HEK293T (cell line): ENCODE measurements around the gene UNC79.

Experiments
- CTCF ChIA-PET: fragments of 350-600 bp; formaldehyde crosslinking; extraction: SDS; loops from one replicate; lab custom pipeline; 2021; ENCODE audit warnings: antibody characterized with exemption, inconsistent platforms; lab: Yijun Ruan, JAX
- POLR2A ChIA-PET: fragments of 350-600 bp; formaldehyde crosslinking; extraction: SDS; loops from one replicate; lab custom pipeline; 2020; ENCODE audit warnings: antibody characterized with exemption, inconsistent platforms; lab: Yijun Ruan, JAX
- DNase-seq: peaks from one replicate; pipeline ENCODE4 v3.0.0; 2012; ENCODE audit warnings: mixed read lengths; ENCODE audit errors: extremely low spot score
- ARNT ChIP-seq: fragments of 450-650 bp; IDR thresholded peaks from 2 replicates; pipeline ENCODE4 v1.6.1; 2017; ENCODE audit warnings: mild to moderate bottlenecking
- BHLHE40 ChIP-seq: fragments of 450-650 bp; IDR thresholded peaks from 2 replicates; pipeline ENCODE4 v1.6.1; 2016; ENCODE audit warnings: mild to moderate bottlenecking, moderate library complexity, borderline replicate concordance
- CTBP1 ChIP-seq: fragments of 450-650 bp; IDR thresholded peaks from 2 replicates; pipeline ENCODE4 v1.6.1; 2016; ENCODE audit warnings: borderline replicate concordance
- ELF4 ChIP-seq: fragments of 450-650 bp; IDR thresholded peaks from 2 replicates; pipeline ENCODE4 v1.6.1; 2017; ENCODE audit warnings: antibody characterized with exemption
- FOXA1 ChIP-seq: fragments of 450-650 bp; IDR thresholded peaks from 2 replicates; pipeline ENCODE4 v1.6.1; 2016; ENCODE audit warnings: mild to moderate bottlenecking
- FOXK2 ChIP-seq: fragments of 450-650 bp; IDR thresholded peaks from 2 replicates; pipeline ENCODE4 v1.6.1; 2016; ENCODE audit warnings: mild to moderate bottlenecking
- FOXM1 ChIP-seq: fragments of 450-650 bp; IDR thresholded peaks from 2 replicates; pipeline ENCODE4 v1.6.1; 2017; ENCODE audit warnings: mild to moderate bottlenecking, borderline replicate concordance
- HDGF ChIP-seq: fragments of 450-650 bp; IDR thresholded peaks from 2 replicates; pipeline ENCODE4 v1.6.1; 2017; ENCODE audit warnings: antibody characterized with exemption, borderline replicate concordance
- L3MBTL2 ChIP-seq: fragments of 450-650 bp; conservative IDR thresholded peaks from 2 replicates; pipeline ENCODE4 v1.6.1; 2016; ENCODE audit warnings: mild to moderate bottlenecking
- LEF1 ChIP-seq: fragments of 450-650 bp; IDR thresholded peaks from 2 replicates; pipeline ENCODE4 v1.6.1; 2017; ENCODE audit warnings: mild to moderate bottlenecking, borderline replicate concordance
- NFRKB ChIP-seq: fragments of 450-650 bp; IDR thresholded peaks from 2 replicates; pipeline ENCODE4 v1.6.1; 2016; ENCODE audit warnings: mild to moderate bottlenecking, moderate library complexity
- PKNOX1 ChIP-seq: fragments of 450-650 bp; IDR thresholded peaks from 2 replicates; pipeline ENCODE4 v1.6.1; 2016
- SP1 ChIP-seq: fragments of 450-650 bp; IDR thresholded peaks from 2 replicates; pipeline ENCODE4 v1.6.1; 2017
- SUZ12 ChIP-seq: fragments of 450-650 bp; IDR thresholded peaks from 2 replicates; pipeline ENCODE4 v1.6.1; 2016; ENCODE audit warnings: mild to moderate bottlenecking
- TARDBP ChIP-seq: fragments of 450-650 bp; IDR thresholded peaks from 2 replicates; pipeline ENCODE4 v1.6.1; 2016
- ZNF384 ChIP-seq: fragments of 450-650 bp; IDR thresholded peaks from 2 replicates; pipeline ENCODE4 v1.6.1; 2016

The UNC79 gene

GRCh38 chr14:93714605-93715004 is 283.9 kb downstream of the UNC79 start:
- POLR2A ChIA-PET, result no interaction called here
- CTCF ChIA-PET, result interaction anchor here (0.6 kb wide), 1 partner anchor 103 kb away, joined by 5 read pairs; no protein-coding TSS in a partner anchor
- no peak for TF ChIP-seq ARNT
- no peak for TF ChIP-seq ZNF384
- no peak for TF ChIP-seq NFRKB
- TF ChIP-seq HDGF, result no peak
- TF ChIP-seq L3MBTL2, result no peak
- TF ChIP-seq SUZ12, result no peak
- no peak for TF ChIP-seq FOXM1
- no peak for TF ChIP-seq TARDBP
- no peak for TF ChIP-seq FOXA1
- no peak for TF ChIP-seq ELF4
- no peak for TF ChIP-seq SP1
- no peak for TF ChIP-seq CTBP1
- no peak for TF ChIP-seq LEF1
- no peak for TF ChIP-seq PKNOX1
- no peak for TF ChIP-seq BHLHE40
- no peak for TF ChIP-seq FOXK2
- no peak for DNase-seq

DNA sequence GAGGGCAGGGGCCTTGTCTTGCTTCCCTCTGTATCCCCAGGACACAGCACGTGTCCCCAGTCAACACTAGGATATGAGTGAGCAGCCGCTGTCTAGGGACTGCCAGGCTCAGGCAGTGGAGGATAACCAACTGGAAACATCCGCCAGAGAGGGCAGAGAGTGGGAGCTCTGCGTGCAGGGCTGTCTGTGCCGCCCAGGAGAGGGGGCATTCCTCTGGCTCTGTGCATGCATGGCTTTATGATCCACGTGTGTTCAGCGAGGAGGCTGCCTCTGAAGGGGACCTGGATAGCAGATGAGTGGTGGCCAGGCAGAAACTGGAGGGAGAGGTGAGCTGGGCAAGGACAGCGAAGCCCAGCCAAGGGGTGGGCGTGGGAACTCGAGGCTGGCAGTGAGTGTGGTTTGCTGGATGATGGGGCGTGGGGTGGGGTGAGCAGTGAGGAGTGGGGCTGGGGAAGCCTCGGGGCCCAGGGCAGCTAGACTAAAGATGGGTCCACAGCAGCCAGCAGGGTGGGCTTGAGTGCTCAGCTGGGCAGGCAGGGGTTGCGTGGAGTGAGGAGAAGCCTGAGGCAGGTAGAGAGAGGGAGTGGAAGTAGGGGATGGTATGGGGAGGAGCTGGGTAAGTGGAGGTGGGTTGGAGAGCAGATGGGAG is 284.7 kb downstream of the UNC79 start:
- TF ChIP-seq ELF4 (no peak), FOXA1 (no peak), SUZ12 (no peak), PKNOX1 (no peak), NFRKB (no peak), TARDBP (no peak), HDGF (no peak), BHLHE40 (no peak), FOXM1 (no peak)
- CTCF ChIA-PET, result no interaction called here
- POLR2A ChIA-PET, result no interaction called here
- DNase-seq, result no peak

DNA sequence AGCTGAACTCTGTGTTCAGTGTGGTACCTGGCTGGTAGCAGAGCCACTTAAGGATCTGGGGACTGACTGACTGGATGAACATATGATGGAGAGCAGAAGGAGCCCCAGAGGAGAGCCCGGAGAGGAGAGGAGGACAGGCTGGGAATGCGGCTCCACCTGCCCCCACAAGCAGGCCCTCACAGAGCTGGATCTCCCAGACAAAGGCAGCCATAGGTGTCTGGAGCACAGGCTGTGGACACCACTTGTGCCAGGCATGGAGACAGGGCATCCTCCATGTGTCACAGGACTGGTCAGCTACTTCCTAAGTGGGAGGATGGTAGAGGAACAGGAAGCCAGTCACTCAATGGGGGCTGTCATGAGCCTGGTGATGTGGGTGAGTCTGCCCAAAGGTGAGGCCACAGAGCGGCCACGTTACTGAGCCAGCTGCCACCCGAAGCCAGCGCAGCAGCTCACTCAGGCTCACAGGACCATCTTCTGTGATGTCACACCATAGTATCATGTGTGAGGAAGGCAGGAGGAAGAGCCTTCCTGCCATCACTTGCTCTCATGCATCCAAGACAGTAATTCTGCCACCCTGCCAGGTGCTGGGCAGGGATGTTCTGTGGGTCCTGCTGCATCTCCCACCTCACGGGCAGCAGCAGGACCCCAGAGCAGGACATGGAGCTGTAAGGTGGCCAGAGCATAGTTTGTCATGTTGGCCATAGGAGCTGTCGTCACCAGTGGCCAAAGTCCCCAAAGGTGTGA is 285.4 kb downstream of the UNC79 start:
- CTCF ChIA-PET, result no interaction called here
- no peak for TF ChIP-seq PKNOX1
- TF ChIP-seq ELF4, result no peak
- TF ChIP-seq ZNF384, result no peak
- no peak for TF ChIP-seq CTBP1
- no peak for TF ChIP-seq SP1
- no peak for TF ChIP-seq BHLHE40
- no peak for TF ChIP-seq L3MBTL2
- no peak for TF ChIP-seq LEF1
- TF ChIP-seq NFRKB, result no peak
- TF ChIP-seq HDGF, result no peak
- no peak for TF ChIP-seq FOXA1
- no peak for TF ChIP-seq FOXK2
- TF ChIP-seq FOXM1, result no peak
- no peak for TF ChIP-seq ARNT
- TF ChIP-seq TARDBP, result no peak
- no peak for DNase-seq
- POLR2A ChIA-PET, result no interaction called here

DNA sequence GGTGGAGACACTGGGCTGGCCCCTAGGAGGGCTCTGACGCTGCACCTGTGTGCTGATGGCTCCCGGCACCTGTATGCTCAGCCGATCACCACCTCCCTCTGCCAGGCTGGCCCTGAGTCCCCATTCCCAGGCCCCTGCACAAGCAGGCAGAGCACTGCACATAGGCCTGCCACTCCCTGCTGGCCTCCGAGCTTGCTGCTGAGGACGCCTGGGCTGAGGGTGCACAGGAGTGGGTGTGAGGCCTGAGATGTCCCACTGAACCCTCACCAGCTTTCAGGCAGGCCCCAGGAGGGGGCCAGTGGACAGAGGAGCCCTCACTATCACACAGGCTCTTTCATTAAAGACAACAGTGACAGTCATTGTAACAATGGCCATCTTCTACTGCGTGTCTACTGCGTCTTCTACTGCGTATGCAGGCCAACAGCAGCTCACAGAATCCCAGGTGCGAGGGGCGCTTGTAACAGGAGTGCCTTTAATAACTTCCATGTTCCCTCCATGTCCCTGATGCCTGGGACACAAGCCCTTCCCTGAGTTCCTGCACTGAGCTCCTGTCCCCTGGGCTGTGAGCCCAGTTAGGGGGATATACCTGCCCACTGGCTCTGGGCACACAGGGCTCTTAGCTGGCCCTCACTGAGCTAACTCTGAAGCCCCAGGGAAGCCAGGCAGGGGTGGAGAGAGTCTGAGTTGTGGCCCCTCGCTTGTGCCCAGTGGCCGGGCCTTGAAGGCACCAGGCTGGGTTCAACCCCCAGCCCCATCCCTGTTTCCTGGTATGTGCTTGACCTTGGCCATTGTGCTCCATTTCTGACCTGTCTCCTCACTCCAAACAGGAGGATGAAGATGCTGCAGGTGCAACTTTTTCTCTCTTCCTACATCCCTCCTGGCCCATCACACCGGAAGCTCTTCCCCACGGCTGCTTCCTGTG is 286.3 kb downstream of the UNC79 start:
- POLR2A ChIA-PET, result no interaction called here
- CTCF ChIA-PET, result no interaction called here
- no peak for DNase-seq
- TF ChIP-seq SUZ12, result no peak
- TF ChIP-seq ZNF384, result no peak
- no peak for TF ChIP-seq CTBP1
- TF ChIP-seq L3MBTL2, result no peak

GRCh38 chr14:93717668-93718320 is 287.1 kb downstream of the UNC79 start:
- ChIA-PET CTCF (no interaction called here), POLR2A (no interaction called here)
- no peak for TF ChIP-seq SUZ12
- TF ChIP-seq FOXM1, result no peak
- no peak for TF ChIP-seq PKNOX1
- TF ChIP-seq L3MBTL2, result no peak
- no peak for TF ChIP-seq BHLHE40
- no peak for TF ChIP-seq TARDBP
- TF ChIP-seq ELF4, result no peak
- TF ChIP-seq ZNF384, result no peak
- no peak for TF ChIP-seq LEF1
- no peak for TF ChIP-seq FOXK2
- no peak for TF ChIP-seq ARNT
- no peak for TF ChIP-seq FOXA1
- TF ChIP-seq HDGF, result no peak
- TF ChIP-seq NFRKB, result no peak
- no peak for TF ChIP-seq SP1
- no peak for TF ChIP-seq CTBP1

More at GRCh38 chr14:93717668-93718320, 287.1 kb downstream of the UNC79 start:
- DNase-seq, result no peak
